CD1c-positive myeloid dendritic cell (primary cell): ENCODE measurements around the gene C1QC.

Experiments
- DNase-seq: peaks from one replicate; pipeline ENCODE4 v3.0.0-alpha.2; 2016; ENCODE audit errors: extremely low spot score

Gene C1QC

DNA sequence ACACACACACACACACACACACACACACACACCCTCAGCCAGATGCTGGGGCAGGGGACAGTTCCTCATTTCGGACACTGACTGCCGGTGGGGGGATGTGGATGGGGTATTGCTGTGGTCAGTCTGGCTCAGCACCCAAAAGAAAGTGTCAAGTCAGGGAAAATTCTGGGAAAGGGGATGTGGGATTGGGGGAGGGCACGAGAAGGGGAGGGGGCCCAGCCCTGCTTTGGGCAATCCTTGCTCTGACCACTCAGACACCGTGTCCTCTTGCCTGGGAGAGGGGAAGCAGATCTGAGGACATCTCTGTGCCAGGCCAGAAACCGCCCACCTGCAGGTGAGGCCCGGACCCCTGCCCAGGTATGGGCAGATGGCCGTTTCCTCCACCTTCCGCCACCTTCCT is at the start of gene C1QC:
C1QC (plus strand) TSS at position 253 of the 400 bp plus-strand sequence. CDS start 391 bp downstream, outside the sequence.
- peak; percentile 62 for DNase-seq

DNA sequence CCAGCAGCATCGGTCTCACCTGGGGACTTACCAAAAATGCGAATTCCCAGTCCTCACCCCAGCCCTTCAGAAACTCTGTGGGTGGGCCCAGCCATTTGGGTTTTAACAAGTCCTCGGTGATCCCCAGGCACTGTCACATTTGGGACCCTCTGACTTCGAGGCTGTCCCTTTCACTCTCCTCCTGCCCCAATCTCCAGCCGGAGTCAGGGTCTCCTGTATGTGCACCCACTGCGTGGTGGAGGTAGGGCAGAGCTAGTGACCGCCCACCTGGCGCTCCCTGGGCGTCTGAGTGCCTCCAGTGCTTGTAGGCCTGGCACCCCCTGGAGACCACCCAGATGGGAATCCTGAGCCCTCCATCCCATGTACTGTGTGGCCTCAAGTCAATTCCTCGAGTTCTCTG is 49.0 kb upstream of the C1QC start:
- DNase-seq: no peak

DNA sequence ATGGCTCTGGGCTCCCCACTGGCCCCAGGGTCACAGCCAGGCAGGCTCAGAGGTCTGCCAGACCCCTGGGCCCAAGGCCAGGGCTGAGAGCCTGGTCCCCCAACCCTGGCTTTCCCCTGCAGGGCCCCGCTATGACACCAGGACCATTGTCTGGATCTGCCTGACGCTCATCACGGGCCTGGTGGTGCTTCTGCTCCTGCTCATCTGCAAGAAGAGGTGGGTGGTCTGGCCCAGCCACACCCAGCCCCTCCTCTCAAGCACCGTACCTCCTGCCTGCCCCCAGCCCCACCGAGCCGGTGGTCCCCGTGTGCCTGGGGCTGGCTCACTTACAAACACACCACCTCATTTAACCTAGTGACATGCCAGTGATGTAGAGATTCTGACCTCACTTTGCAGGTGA is 48.3 kb upstream of the C1QC start:
- DNase-seq: no peak

DNA sequence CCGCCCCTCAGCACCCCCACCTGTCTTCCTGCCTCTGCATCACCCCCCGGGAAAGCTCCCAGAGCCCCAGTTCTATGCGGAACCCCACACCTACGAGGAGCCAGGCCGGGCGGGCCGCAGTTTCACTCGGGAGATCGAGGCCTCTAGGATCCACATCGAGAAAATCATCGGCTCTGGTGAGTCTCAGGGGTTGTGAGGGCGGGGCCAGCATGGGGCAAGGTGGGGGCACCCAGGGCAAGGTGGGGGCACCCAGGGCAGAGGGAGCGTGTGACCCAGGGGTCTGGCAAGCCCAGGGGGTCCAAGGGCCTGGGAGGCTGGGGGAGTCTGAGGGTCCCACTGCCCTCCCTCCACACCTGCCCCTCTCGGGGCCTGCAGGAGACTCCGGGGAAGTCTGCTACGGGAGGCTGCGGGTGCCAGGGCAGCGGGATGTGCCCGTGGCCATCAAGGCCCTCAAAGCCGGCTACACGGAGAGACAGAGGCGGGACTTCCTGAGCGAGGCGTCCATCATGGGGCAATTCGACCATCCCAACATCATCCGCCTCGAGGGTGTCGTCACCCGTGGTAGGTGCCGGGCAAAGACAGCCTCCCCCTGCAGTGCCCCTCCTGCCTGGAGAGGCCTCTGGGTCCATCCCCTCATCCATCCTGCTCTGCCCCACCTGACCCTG is 46.0 kb upstream of the C1QC start:
- no peak for DNase-seq

DNA sequence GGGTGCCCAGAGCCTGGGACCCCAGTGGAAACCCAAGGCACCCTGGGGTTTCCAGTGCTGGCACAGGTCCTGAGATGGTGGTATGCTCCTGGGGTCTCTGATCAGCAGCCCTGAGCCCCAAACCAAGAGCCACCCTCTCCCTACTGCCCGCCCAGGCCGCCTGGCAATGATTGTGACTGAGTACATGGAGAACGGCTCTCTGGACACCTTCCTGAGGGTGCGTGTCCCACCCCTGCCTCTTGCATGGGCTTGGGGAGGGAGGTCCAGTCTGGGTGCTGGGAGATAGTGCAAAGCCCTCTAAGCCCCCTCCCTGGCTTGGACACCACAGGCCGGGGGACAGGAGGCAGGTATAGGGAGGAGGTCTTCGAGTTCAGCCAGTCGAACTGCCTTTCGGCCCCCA is 45.4 kb upstream of the C1QC start:
- DNase-seq: no peak

DNA sequence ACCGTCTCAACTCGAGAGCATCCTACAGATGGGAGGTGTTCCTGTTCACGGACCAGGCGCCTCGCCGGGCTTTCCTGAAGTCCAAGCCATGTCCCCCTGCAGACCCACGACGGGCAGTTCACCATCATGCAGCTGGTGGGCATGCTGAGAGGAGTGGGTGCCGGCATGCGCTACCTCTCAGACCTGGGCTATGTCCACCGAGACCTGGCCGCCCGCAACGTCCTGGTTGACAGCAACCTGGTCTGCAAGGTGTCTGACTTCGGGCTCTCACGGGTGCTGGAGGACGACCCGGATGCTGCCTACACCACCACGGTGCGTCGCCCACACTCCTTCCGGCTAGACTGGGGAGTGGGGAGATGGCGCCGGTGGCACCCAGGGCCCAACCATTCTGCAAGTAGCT is 44.7 kb upstream of the C1QC start:
- no peak for DNase-seq

DNA sequence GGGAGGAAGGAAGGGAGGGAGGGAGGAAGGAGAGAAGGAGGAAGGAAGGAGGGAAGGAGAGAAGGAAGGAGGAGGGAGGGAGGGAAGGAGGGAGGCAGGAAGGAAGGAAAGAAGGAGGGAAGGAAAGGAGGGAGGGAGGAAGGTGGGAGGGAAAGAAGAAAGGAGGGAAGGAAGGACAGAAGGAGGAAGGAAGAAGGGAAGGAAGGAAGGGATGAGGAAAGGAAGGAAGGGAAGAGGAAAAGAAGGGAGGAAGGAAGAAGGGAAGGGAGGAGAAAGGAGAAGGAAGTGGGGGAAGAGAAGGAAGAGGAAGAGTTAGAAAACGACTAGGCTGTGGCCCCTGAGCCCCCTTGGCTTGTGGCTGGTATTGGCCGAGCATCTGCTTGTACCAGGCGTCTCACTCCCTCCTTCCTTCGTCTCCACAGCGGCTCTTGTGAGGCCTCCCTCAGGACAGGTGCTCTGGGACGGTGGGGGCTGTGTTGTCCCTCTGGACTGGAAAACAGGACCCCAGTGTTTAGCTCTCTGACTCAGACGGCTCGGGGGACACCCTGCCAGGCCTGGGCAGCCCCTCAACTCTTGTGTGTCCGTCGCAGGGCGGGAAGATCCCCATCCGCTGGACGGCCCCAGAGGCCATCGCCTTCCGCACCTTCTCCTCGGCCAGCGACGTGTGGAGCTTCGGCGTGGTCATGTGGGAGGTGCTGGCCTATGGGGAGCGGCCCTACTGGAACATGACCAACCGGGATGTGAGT is 43.2 kb upstream of the C1QC start:
- DNase-seq: no peak

DNA sequence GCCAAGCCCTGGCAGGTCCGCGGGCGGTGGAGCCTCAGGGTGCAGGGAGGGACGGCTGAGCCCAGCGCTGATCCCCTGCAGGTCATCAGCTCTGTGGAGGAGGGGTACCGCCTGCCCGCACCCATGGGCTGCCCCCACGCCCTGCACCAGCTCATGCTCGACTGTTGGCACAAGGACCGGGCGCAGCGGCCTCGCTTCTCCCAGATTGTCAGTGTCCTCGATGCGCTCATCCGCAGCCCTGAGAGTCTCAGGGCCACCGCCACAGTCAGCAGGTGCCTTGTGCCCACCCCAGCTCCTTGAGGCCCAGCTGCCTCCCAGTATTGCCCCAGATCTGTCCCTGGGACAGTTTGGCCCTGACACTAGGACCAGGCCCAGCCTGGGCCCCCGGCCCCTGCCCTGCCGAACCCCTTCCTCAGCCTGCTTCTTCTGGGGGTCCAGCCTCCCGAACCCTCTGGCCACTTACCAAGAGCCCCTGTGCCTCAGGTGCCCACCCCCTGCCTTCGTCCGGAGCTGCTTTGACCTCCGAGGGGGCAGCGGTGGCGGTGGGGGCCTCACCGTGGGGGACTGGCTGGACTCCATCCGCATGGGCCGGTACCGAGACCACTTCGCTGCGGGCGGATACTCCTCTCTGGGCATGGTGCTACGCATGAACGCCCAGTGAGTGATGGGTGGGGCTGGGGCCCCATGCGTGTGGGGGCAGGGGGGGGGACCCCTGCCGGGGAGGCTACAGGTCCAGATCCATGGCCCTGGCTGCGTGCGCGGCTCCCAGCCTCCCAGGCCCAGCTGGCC is 42.4 kb upstream of the C1QC start:
- no peak for DNase-seq

DNA sequence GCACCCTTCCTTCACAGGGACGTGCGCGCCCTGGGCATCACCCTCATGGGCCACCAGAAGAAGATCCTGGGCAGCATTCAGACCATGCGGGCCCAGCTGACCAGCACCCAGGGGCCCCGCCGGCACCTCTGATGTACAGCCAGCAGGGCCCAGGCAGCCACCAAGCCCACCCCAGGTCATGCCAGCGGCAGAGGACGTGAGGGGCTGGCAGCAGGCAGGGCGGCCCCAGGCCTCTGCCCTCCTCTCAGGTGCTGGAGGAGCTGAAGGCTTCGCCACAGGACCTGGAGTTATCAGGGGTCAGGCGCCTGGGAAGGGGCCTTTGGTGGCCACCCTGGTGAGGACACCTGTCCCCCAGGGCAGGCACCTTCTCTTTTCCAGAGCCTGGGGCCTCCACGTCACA is 41.8 kb upstream of the C1QC start:
- no peak for DNase-seq

DNA sequence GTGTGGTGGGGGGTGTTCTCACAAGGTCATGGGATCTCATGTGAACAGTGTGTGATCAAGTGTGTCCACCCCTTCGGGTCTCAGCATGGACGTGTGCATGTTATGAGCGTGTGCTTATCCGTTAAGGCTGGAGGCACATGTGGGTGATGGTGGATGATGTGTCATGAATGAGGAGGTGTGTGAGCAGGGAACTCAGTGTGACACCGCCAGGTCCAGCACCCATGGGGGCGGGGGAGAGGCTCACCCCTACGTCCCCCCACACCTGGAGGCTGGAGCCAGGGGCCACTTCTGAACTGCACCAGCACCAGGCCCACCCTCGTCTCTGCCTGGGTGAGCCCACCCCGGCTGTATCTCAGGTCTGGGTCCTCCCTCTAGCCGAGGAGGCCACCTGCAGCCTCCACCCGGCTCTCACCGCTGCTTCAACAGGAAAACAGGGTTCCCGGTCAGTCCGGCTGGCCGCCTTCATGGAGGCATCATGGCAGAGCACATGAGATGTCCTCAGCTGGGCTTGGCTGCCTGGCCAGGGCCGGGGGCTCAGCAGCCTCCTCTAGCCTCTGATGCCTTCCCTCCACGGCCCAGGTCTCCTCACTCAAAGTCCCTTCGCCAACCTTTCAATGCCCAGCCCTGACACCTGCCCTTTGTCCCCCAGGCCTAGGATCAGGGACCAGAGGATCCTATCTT is 41.2 kb upstream of the C1QC start:
- no peak for DNase-seq

DNA sequence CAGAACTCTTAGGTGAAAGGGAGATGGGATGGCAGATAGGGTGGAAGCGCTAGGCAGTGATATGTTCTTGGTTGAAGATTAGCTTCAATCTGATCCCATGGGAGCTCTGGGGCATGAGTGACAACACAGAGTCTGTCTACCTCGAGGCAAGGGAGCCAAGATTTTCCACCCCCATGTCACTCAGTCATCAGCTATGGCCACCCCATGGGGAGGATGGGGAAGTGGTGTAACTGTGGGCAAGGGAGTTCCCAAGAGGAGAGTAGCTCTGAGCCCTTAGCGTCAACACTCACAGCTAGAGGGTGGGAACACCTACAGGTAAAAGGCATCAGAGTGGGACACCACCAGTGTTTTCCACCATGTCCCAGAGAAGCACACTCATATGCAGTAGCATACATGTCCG is 37.3 kb upstream of the C1QC start:
- DNase-seq: peak; percentile 7

DNA sequence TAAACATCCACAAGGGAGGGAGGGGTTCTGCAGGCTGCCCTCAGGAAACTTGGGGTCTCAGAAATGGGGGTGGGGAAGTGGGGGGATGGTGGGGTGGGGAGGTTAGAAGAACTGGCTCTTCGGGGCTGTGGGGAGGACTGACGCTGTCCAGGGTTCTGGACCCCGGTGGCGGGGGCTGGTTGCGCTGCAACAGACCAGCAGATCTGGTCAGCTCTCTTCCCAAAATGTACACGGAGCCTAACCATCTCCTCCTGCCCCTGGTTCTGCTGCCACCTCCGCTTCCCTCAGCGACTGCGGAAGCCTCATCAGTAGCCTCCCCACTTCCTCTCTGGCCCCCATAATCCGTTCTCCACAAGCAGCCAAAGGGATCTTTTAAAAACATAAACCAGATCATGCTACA is 36.3 kb upstream of the C1QC start:
- DNase-seq: peak; percentile 8

DNA sequence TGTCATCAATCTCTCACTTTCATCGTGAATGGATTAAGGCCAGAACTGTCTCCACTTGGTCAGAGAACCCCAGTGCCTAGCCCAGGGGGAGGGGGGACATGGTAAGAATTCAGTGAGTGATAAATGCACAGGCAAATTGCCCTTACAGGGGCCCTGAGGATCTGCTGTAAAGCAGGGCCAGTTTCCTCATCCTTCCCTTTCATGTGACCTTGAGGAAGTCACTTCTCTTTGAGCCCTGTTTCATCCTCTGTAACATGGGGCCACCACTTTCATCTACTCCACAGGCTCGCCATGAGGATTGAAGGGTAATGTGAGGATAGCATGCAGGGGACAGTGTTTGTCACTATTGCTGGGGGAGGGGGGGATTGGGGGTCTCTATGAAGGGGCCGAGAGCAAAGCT is 35.1 kb upstream of the C1QC start:
- DNase-seq: peak; percentile 6

DNA sequence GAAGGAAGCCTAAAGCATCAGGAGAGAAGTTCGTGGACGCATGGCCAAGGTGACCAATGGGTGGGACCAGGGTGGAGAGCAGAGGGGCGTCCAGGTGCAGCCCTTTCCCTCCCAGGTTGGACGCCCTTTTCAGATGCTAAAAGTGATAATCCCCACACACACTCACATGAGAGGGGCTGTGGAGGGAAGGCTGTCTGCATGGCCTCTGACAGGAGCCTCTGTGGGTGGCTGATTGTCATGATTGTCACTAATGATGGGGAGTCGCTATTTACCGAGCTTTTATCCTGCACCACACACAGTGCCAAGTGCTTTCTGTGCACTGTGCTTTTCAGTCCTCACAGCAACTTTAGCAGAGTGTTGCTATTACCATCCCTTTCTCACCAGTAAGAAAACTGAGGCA is 34.1 kb upstream of the C1QC start:
- no peak for DNase-seq

DNA sequence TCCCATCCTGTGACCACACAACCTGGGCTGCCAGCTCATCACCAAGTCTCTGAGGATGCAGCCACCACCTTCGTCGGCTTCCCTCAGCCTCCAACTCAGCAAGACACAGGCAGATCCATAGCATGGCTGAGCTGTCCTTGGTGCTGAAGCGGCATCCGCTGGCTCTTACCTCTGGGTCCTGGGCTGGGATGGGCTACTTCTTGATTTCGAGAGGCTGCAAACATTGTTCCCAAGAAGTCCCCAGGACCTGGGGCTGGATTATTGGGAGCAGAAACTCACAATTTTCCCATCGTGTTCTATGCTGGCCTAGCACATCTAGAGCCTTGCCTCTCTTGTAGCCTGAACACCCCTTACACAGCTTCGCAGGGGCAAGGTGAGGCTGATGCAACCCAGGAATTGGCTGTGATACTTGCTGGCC is 31.9 kb upstream of the C1QC start:
- DNase-seq: peak; percentile 38

DNA sequence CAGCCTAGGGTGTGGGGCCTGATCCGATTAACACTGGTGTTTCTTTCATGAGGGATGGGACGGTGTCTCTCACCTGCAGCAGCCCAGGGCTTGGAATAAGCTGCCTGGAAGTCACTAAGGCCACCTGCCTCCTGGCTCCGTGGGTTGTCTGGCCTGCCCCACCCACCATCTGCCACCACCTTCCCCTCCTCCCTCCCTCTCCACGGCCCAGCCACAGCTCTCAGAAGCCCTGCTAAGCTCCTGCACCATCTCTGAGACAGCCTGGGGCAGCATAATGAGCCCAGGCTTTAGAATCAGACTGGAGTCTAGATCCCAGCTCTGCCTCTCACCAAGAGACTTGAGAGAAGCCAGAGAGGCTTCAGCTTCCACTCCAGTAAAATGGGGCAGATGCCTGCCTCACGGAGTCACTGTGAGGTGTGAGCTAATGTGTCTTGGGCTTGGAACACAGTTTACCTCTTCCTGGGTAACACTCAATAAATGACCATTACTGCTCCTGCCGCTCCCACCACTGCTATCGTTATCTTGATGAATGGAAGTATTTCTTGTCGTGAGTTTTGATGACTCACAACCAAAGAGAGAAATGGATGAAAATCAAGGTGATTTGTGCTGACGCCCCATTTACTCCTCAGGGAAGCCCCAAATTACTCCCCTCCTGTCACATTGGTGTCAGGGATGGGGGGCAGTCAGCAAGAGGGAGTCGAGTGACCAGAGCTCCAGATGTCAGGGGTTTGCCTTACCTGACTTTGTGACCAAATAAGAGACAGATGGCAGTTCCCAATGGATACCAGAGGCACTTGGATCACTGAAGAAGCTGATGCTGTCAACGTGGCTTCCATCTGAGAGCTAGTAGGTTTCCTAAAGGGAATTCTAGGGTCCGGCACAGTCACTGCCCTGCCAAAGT is 30.5 kb upstream of the C1QC start:
- no peak for DNase-seq

DNA sequence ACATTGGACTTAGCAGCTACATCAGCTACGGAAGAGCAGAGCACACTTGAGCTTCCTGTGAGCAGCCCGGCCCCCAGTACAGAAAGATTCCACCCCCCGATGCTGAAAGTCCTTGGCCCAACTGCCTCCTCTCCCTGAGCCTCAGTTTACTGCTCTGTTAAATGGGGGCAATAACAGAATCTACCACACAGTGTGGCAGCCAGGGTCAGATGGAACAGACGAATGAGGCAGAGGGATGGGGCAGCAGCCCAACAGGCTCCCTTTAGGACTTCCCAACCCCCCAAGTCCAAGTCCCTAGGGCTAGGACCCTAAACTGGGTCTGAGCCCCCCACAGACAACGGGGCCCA is 29.9 kb upstream of the C1QC start:
- DNase-seq: no peak

DNA sequence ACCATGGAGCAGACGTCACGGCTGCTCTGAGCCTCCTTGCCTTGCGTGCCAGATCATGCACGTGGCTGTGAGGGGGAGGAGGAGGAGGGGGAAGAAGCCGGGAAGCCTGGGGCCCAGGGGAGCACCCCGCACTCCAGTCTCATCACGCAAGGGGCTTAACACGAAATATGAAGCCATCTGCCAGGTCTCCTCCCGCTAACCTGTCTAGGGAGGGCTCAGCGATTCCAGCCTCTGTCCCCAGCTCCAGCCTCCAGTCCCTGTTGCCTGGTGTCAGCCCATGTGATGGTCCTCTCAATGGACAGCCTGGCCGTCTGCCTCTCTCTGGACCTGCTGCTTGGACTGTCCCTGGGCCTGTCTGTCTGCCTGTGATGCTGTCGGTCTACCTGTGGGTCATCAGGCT is 29.5 kb upstream of the C1QC start:
- DNase-seq: no peak

DNA sequence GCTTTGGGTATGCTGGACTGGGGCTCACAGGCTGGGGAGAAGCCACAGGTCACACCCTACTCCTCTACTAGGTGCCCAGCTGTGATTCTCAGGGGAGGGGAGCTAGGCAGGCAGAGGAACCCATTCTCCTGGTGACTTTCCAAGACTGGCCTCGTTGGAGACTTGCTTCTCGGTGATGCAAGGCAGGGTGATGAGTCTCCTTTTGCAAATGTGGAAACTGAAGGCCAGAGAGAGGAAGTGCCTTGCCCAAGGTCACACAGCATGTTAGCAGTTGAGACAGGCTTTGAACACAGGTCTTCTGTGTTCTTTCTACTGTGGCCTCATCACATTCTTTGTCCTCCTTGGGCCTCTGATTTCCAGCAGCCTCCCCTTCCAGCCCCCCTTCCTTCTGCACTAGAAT is 27.5 kb upstream of the C1QC start:
- peak; percentile 5 for DNase-seq

DNA sequence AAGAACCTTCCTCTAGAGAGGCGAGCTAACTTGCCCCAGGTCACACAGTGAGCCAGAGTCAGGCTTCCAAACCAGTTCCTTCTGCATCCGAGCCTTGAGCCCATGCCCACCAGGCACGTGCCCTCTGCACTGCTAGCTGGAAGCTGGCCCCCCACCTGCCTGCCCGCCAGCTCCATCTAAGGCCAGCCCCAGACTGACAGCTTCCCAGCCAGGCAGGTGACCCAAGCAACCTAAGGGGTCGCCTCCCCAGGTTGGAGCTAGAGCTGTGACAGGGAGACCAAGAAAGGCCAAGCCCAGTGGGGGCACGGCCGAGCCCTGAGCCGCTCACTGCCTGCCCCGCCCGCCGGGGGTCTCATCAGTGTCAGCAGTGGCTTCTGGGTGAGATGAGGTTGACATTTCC is 26.9 kb upstream of the C1QC start:
- DNase-seq: no peak

DNA sequence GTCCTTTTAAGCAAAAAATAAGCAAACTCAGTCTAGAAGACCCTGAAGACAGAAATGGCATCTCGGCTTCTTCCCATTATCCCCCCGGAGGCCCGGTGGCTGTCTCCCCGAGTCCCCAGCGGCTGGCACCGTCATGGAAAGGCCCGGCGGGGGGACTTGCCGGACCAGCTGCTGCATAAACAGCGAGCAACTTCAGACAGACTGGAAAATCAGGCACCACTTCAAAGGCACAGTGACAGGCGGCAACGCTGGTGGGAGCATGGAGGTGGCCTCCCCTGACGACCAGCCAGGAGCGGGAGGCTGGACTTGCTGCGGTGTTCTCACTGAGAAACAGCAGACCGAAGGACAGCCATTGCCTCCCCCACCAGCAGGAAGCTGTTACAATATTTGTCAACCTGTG is 25.4 kb upstream of the C1QC start:
- no peak for DNase-seq
